T-helper 2 cell treated with Interferon-gamma antibody and Interleukin-4, amounts not matched to agents 100 ng/mL and 5 ng/mL, for 36 hours (primary cell): ENCODE measurements around the gene RERGL. TPM values are rescaled to one million over a fixed set of nuclear protein-coding genes. Genes with fewer than 3 reads are reported as not detected.

ENCODE experiments used
- total RNA-seq: library from RNA; stranded (reverse); gene quantifications from 2 replicates; pipeline ENCODE4 v1.2.3, GENCODE V29; 2022

The RERGL gene
- total RNA-seq, 1 donor from 2014 or later = not detected

Other genes with a start within 250 kb of the RERGL start
- gene PIK3C2G, start 171.3 kb upstream of the RERGL start, total RNA-seq = not detected in 2 replicates